Naive thymus-derived CD4-positive, alpha-beta T cell (primary cell): ENCODE results near the gene MDH1B. TPM values are rescaled to one million over a fixed set of nuclear protein-coding genes. Genes with fewer than 3 reads are reported as not detected.

Source experiments
- ATAC-seq: fragments of 150-1000 bp; cut with Tn5 transposase; 2 replicates; pipeline ENCODE4 v1.10.0; 2021; ENCODE audit warnings: mild to moderate bottlenecking, moderate library complexity
- CTCF ChIA-PET: fragments of 350-600 bp; sonication (Branson Sonifier 250); formaldehyde crosslinking; loops from one replicate; lab custom pipeline; 2021; ENCODE audit warnings: antibody characterized with exemption; lab: Charles Lee
- POLR2A ChIA-PET: fragments of 350-600 bp; sonication (Branson Sonifier 250); formaldehyde crosslinking; loops from one replicate; lab custom pipeline; 2021; ENCODE audit warnings: antibody characterized with exemption, inconsistent platforms; lab: Charles Lee
- DNase-seq, 9 donors: peaks; one replicate each; pipeline versions ENCODE4 v3.0.0 to v3.0.0-alpha.2; 2020 to 2022; ENCODE audit warnings: mixed read lengths in 1 of 9
- H3K27ac ChIP-seq: one replicate; pipeline ENCODE4 v1.7.0; 2013; ENCODE audit warnings: mild to moderate bottlenecking, low read depth, low read length, moderate library complexity
- H3K27me3 ChIP-seq, 2 donors: one replicate each; pipeline ENCODE4 v1.7.0; 2013; ENCODE audit warnings: low read length in 2 of 2, mild to moderate bottlenecking in 2 of 2, moderate library complexity in 2 of 2; ENCODE audit not compliant: control insufficient read depth in 2 of 2, insufficient read depth in 2 of 2
- H3K36me3 ChIP-seq, 3 experiments: 1 replicate in 2 of 3; 2 replicates in 1 of 3; pipeline ENCODE4 v1.7.0; 2013; ENCODE audit warnings: low read length in 3 of 3, mild to moderate bottlenecking in 3 of 3, moderate library complexity in 1 of 3; ENCODE audit not compliant: insufficient read depth in 3 of 3, control insufficient read depth in 2 of 3
- H3K4me1 ChIP-seq, 2 donors: one replicate each; pipeline ENCODE4 v1.7.0; 2013; ENCODE audit warnings: low read length in 2 of 2, mild to moderate bottlenecking in 2 of 2, moderate library complexity in 1 of 2; ENCODE audit not compliant: control insufficient read depth in 2 of 2, insufficient read depth in 2 of 2
- H3K4me3 ChIP-seq: 2 replicates; pipeline ENCODE4 v1.7.0; 2013; ENCODE audit warnings: mild to moderate bottlenecking, low read length
- H3K9me3 ChIP-seq, 3 experiments: 1 replicate in 2 of 3; 2 replicates in 1 of 3; pipeline ENCODE4 v1.7.0; 2013; ENCODE audit warnings: low read length in 3 of 3; ENCODE audit not compliant: control insufficient read depth in 2 of 3
- H3K27ac Mint-ChIP-seq, 9 donors: one replicate each; pipeline ENCODE4 v1.8.0; 2020 to 2022; ENCODE audit warnings: mixed read lengths in 9 of 9, mild to moderate bottlenecking in 8 of 9, moderate library complexity in 5 of 9, inconsistent platforms in 2 of 9
- H3K27me3 Mint-ChIP-seq, 5 donors: one replicate each; pipeline ENCODE4 v1.8.0; 2021 to 2022; ENCODE audit warnings: mixed read lengths in 5 of 5, mild to moderate bottlenecking in 1 of 5
- H3K36me3 Mint-ChIP-seq, 5 donors: one replicate each; pipeline ENCODE4 v1.8.0; 2020 to 2022; ENCODE audit warnings: mixed read lengths in 5 of 5, mild to moderate bottlenecking in 3 of 5, inconsistent platforms in 1 of 5
- H3K4me1 Mint-ChIP-seq, 7 donors: one replicate each; pipeline ENCODE4 v1.8.0; 2020 to 2022; ENCODE audit warnings: mixed read lengths in 7 of 7, mild to moderate bottlenecking in 3 of 7, inconsistent platforms in 1 of 7
- H3K4me3 Mint-ChIP-seq, 10 donors: one replicate each; pipeline ENCODE4 v1.8.0; 2020 to 2022; ENCODE audit warnings: mild to moderate bottlenecking in 10 of 10, mixed read lengths in 10 of 10, moderate library complexity in 6 of 10, inconsistent platforms in 2 of 10
- H3K9me3 Mint-ChIP-seq, 11 donors: one replicate each; pipeline ENCODE4 v1.8.0; 2020 to 2022; ENCODE audit warnings: mixed read lengths in 11 of 11, mild to moderate bottlenecking in 4 of 11, inconsistent platforms in 1 of 11, moderate library complexity in 1 of 11
- intact Hi-C, 2 donors: fragments of 100-400 bp; cut with micrococcal nuclease; formaldehyde crosslinking; loops; one replicate each; pipeline ENCODE4 v1.15.1; 2023
- polyA plus RNA-seq, 2 donors: library from polyadenylated mRNA; unstranded; fragments of 300-500 nt; fragmentation: Illumina TruSeq; gene quantifications; one replicate each; pipeline ENCODE4 v1.2.3, GENCODE V29; 2021
- total RNA-seq, 6 experiments: library from RNA in 5 of 6; stranded (reverse) in 5 of 6; gene quantifications; 1 replicate in 5 of 6; 2 replicates in 1 of 6; pipeline ENCODE4 v1.2.3 and lab custom pipeline; 2021 to 2026

Gene MDH1B
- total and polyA plus RNA-seq, 7 experiments from 2014 or later = 0.12 to 0.54 (median 0.19) TPM; not detected in 2

- Mint-ChIP-seq H3K27me3 (peaks cover 0 to 23% (median 18%) of the 10 kb centered on the region in 5 donors), H3K27ac (no peak overlapping the region), H3K4me3 (no peak overlapping the region), H3K36me3 (no peaks in the 10 kb centered on the region), H3K9me3 (peaks cover 0 to 3% (median 0%) of the 10 kb centered on the region in 11 donors), H3K4me1 (no peaks in the 10 kb centered on the region)
- Histone ChIP-seq H3K27ac (no peak overlapping the region), H3K36me3 (no peaks in the 10 kb centered on the region), H3K4me1 (no peaks in the 10 kb centered on the region), H3K9me3 (no peaks in the 10 kb centered on the region), H3K4me3 (no peak overlapping the region), H3K27me3 (no peaks in the 10 kb centered on the region)
- intact Hi-C loops = no loop called here
- ATAC-seq (no peak), DNase-seq (no peak)
- ChIA-PET CTCF (no interaction called here), POLR2A (no interaction called here)
Observed at GRCh38 chr2:206739271-206739670, 25.9 kb downstream of the MDH1B start.

- H3K4me3 Mint-ChIP-seq = no peak overlapping the region
- ChIA-PET CTCF (no interaction called here), POLR2A (no interaction called here)
- Histone ChIP-seq H3K27ac (no peak overlapping the region), H3K9me3 (no peaks in the 10 kb centered on the region), H3K4me3 (no peak overlapping the region), H3K4me1 (no peaks in the 10 kb centered on the region), H3K27me3 (no peaks in the 10 kb centered on the region), H3K36me3 (no peaks in the 10 kb centered on the region)
- peaks cover 0 to 15% (median 7%) of the 10 kb centered on the region in 5 donors for H3K27me3 Mint-ChIP-seq
- no peaks in the 10 kb centered on the region for H3K4me1 Mint-ChIP-seq
- H3K36me3 Mint-ChIP-seq = no peaks in the 10 kb centered on the region
- ATAC-seq (no peak), DNase-seq (no peak)
- no peak overlapping the region for H3K27ac Mint-ChIP-seq
- peaks cover 0 to 3% (median 0%) of the 10 kb centered on the region in 11 donors for H3K9me3 Mint-ChIP-seq
- intact Hi-C loops = no loop called here
Observed at GRCh38 chr2:206736935-206737334, 28.2 kb downstream of the MDH1B start.

GRCh38 chr2:206733341-206733740, 31.8 kb downstream of the MDH1B start:
- DNase-seq (no peak), ATAC-seq (no peak)
- intact Hi-C loops = no loop called here
- Histone ChIP-seq H3K9me3 (no peaks in the 10 kb centered on the region), H3K36me3 (no peaks in the 10 kb centered on the region), H3K27me3 (no peaks in the 10 kb centered on the region), H3K4me3 (no peak overlapping the region), H3K27ac (no peak overlapping the region), H3K4me1 (no peaks in the 10 kb centered on the region)
- H3K4me3 Mint-ChIP-seq = no peak overlapping the region
- POLR2A ChIA-PET = no interaction called here
- peaks cover 9 to 26% (median 17%) of the 10 kb centered on the region in 5 donors for H3K27me3 Mint-ChIP-seq
- no peaks in the 10 kb centered on the region for H3K4me1 Mint-ChIP-seq
- CTCF ChIA-PET = no interaction called here
- no peak overlapping the region for H3K27ac Mint-ChIP-seq
- H3K9me3 Mint-ChIP-seq = peaks cover 0 to 3% (median 0%) of the 10 kb centered on the region in 11 donors
- no peaks in the 10 kb centered on the region for H3K36me3 Mint-ChIP-seq

GRCh38 chr2:206728277-206729199, 36.6 kb downstream of the MDH1B start:
- H3K9me3 ChIP-seq = no peaks in the 10 kb centered on the region
- no peak overlapping the region for H3K4me3 Mint-ChIP-seq
- H3K4me1 ChIP-seq = no peaks in the 10 kb centered on the region
- no peaks in the 10 kb centered on the region for H3K4me1 Mint-ChIP-seq
- no peak overlapping the region for H3K27ac ChIP-seq
- ChIA-PET CTCF (interaction anchor here (0.7 kb wide), 1 partner anchor 307 kb away, joined by 4 read pairs; no protein-coding TSS in a partner anchor), POLR2A (no interaction called here)
- peaks cover 0 to 3% of the 10 kb centered on the region in 2 donors for H3K27me3 ChIP-seq
- peaks cover 25 to 46% (median 41%) of the 10 kb centered on the region in 5 donors for H3K27me3 Mint-ChIP-seq
- ATAC-seq (no peak), DNase-seq (no peak)
- no peak overlapping the region for H3K27ac Mint-ChIP-seq
- intact Hi-C loops = no loop called here
- no peak overlapping the region for H3K4me3 ChIP-seq
- H3K36me3 ChIP-seq = no peaks in the 10 kb centered on the region
- no peaks in the 10 kb centered on the region for H3K36me3 Mint-ChIP-seq
- peaks cover 0 to 4% (median 0%) of the 10 kb centered on the region in 11 donors for H3K9me3 Mint-ChIP-seq

GRCh38 chr2:206727287-206727686, 37.8 kb downstream of the MDH1B start:
- H3K9me3 Mint-ChIP-seq = peaks cover 0 to 6% (median under 1%) of the 10 kb centered on the region in 11 donors
- intact Hi-C loops = no loop called here
- DNase-seq (no peak), ATAC-seq (no peak)
- H3K27ac Mint-ChIP-seq = no peak overlapping the region
- H3K27me3 Mint-ChIP-seq = peaks cover 31 to 49% (median 43%) of the 10 kb centered on the region in 5 donors
- CTCF ChIA-PET = no interaction called here
- no peak overlapping the region for H3K27ac ChIP-seq
- H3K36me3 ChIP-seq = no peaks in the 10 kb centered on the region
- no peaks in the 10 kb centered on the region for H3K9me3 ChIP-seq
- H3K4me1 Mint-ChIP-seq = no peaks in the 10 kb centered on the region
- peaks cover 0 to 1% (median 0%) of the 10 kb centered on the region in 5 donors for H3K36me3 Mint-ChIP-seq
- H3K4me1 ChIP-seq = no peaks in the 10 kb centered on the region
- peaks cover 0 to 3% of the 10 kb centered on the region in 2 donors for H3K27me3 ChIP-seq
- no peak overlapping the region for H3K4me3 Mint-ChIP-seq
- POLR2A ChIA-PET = no interaction called here
- H3K4me3 ChIP-seq = no peak overlapping the region

- ChIA-PET POLR2A (no interaction called here), CTCF (no interaction called here)
- H3K9me3 ChIP-seq = no peaks in the 10 kb centered on the region
- no peaks in the 10 kb centered on the region for H3K4me1 ChIP-seq
- Mint-ChIP-seq H3K9me3 (peaks cover 0 to 12% (median 4%) of the 10 kb centered on the region in 11 donors), H3K27me3 (peaks cover 33 to 41% (median 36%) of the 10 kb centered on the region in 5 donors), H3K27ac (no peak overlapping the region), H3K4me3 (no peak overlapping the region), H3K4me1 (no peaks in the 10 kb centered on the region), H3K36me3 (peaks cover 0 to 7% (median 0%) of the 10 kb centered on the region in 5 donors)
- ATAC-seq (no peak), DNase-seq (no peak)
- intact Hi-C loops = no loop called here
- no peaks in the 10 kb centered on the region for H3K36me3 ChIP-seq
- peaks cover 0 to 3% of the 10 kb centered on the region in 2 donors for H3K27me3 ChIP-seq
- no peak overlapping the region for H3K27ac ChIP-seq
- H3K4me3 ChIP-seq = no peak overlapping the region
Observed at GRCh38 chr2:206723288-206723687, 41.8 kb downstream of the MDH1B start.
